GM12892 (cell line): ENCODE measurements around the gene TEKTIP1.
A peak's percentile ranks its signal among the peaks of the same experiment; 100 is the strongest.
"Not testable (repeated sequence)": the region's sequence is repeated elsewhere in the genome, so short reads cannot be mapped to it uniquely, and the experiment has no call there.

Experiments used
- DNase-seq: peaks from one replicate; pipeline ENCODE4 v3.0.0; 2011; ENCODE audit not compliant: insufficient read length
- FAIRE-seq: peaks from 2 replicates; lab custom pipeline; 2011; peaks lifted over from hg19 to GRCh38; lab: Jason Lieb, UNC
- POLR2A ChIP-seq: IDR thresholded peaks from 2 replicates; pipeline ENCODE4 v1.6.1; 2011; ENCODE audit warnings: low read depth, low read length, control low read depth
- POLR2AphosphoS5 ChIP-seq: IDR thresholded peaks from 2 replicates; pipeline ENCODE4 v1.6.1; 2011; ENCODE audit warnings: low read depth, low read length, control low read depth
- TAF1 ChIP-seq: IDR thresholded peaks from 2 replicates; pipeline ENCODE4 v1.6.1; 2011; ENCODE audit warnings: low read depth, mild to moderate bottlenecking, control low read depth, low read length, borderline replicate concordance

Gene TEKTIP1

GRCh38 chr19:3563709-3564524 is 24.9 kb downstream of the TEKTIP1 start:
- TF ChIP-seq POLR2AphosphoS5 (no peak), POLR2A (no peak), TAF1 (no peak)
- DNase-seq (no peak), FAIRE-seq (no peak)

GRCh38 chr19:3565139-3565538 is 26.2 kb downstream of the TEKTIP1 start:
- no peak for FAIRE-seq
- TF ChIP-seq POLR2AphosphoS5 (no peak), POLR2A (no peak), TAF1 (no peak)
- no peak for DNase-seq

DNA sequence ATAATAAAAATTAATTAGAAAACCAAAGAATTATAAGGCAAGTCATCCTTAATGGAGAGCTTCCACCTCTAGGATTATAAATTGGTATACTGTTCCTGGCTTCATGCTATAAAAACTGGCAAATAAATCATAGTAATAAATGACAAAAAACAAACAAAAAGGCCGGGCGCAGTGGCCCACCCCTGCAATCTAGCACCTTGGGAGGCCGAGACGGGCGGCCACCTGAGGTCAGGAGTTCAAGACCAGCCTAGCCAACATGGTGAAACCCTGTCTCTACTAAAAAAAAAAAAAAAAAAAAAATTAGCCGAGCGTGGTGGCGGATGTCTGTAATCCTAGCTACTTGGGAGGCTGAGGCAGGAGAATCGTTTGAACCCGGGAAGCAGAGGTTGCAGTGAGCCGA is 31.1 kb downstream of the TEKTIP1 start:
- FAIRE-seq, DNase-seq: not testable (repeated sequence)

DNA sequence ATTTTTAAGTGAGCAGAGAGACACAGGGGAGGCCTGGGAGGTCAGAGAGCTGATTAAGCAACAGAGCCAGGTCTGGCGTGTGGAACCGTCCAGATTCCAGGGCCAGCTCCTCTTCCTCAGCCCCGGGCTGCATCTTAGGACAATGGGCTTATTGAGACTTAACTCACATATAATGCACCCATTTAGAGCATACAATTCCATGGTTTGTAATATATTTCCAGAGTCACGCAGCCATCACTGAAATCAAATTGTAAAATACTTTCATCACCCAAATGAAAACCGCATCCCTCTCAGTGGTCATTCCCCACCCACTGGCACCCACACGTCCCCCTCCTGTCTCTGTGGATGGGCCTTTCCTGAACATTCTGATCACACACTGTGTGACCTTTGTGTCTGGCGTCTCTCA is 31.6 kb downstream of the TEKTIP1 start:
- DNase-seq (no peak), FAIRE-seq (no peak)
- no peak for TF ChIP-seq POLR2A
- no peak for TF ChIP-seq TAF1
- TF ChIP-seq POLR2AphosphoS5: no peak

DNA sequence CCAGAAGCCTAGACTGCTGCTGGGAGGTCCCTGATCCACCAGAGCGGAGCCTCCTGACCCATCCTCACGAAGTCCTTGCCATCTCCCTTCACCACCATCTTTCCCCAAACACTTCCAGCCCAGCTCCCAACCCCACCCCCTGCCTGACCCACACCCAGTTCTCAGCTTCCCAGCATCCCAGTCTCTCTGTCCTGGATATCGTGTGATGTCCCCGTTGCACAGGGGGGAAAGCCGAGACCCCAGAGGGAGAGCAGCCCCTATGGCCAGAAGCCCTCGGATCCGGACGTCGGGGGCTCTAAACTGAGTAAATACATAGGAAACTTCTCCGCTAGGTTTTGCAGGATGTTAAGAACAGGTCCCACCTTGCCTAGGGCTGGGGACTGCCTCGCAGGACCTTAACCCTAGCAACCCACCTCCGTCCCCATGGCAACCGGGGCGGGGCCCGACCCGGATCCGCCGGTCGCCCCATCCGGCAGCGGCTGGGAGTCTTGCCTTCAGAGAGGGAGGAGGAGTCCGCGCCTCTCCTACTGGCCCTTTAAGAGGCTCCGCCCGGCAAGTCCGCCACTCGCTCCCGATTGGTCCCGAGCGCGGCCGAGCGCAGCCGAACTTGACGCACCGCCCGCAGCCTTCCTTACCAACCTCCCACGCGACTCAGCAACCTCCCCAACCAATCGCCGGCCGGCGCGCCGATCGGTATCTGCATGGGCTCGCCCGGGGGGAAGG is 33.3 kb downstream of the TEKTIP1 start:
- no peak for TF ChIP-seq POLR2AphosphoS5
- no peak for TF ChIP-seq POLR2A
- TF ChIP-seq TAF1: no peak
- FAIRE-seq: peak; percentile 100
- DNase-seq: peak; percentile 98

- TF ChIP-seq POLR2AphosphoS5: no peak
- DNase-seq (no peak), FAIRE-seq (no peak)
These were observed 33.8 kb downstream of the TEKTIP1 start, which contains the start of gene HMG20B for GRCh38 chr19:3572855-3573161. HMG20B (plus strand) TSS chr19:3572944; CDS start chr19:3573310, 366 bp downstream.

DNA sequence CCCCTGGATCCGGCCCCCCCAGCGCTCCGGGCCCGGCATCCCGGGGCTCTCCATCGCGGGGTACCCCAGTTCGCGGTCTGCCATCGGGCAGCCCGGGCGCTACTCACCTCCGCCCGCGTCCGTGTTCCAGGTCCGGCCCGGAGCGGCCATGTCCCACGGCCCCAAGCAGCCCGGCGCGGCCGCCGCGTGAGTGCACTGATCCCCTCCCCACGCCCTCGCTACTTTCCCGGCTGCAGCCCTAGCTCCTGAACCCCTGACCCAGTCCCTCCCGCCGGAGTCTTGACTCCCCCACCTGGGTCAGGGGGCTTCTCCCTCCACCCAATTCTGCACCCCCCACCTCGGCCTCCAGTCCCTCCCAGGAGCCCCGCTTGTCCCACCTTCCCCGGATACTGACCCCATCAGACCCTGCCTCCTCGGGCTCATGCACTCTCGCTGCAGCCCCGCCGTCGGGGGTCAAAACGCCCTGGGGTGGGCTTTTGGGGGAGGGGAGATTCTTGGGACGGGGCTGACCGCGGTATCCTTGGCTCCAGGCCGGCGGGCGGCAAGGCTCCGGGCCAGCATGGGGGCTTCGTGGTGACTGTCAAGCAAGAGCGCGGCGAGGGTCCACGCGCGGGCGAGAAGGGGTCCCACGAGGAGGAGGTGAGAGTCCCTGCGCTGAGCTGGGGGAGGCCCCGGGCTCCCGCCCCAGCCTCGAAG is 34.3 kb downstream of the TEKTIP1 start:
- FAIRE-seq: peak; percentile 58
- DNase-seq: no peak
- TF ChIP-seq POLR2A: no peak
- TF ChIP-seq TAF1: no peak
- TF ChIP-seq POLR2AphosphoS5: no peak

GRCh38 chr19:3573858-3574637 is 35.1 kb downstream of the TEKTIP1 start:
- DNase-seq (peak; percentile 85), FAIRE-seq (peak; percentile 89)
- TF ChIP-seq TAF1 (no peak), POLR2AphosphoS5 (no peak), POLR2A (no peak)

GRCh38 chr19:3575260-3575741 is 36.3 kb downstream of the TEKTIP1 start:
- TF ChIP-seq POLR2A: no peak
- TF ChIP-seq TAF1: no peak
- no peak for TF ChIP-seq POLR2AphosphoS5
- DNase-seq (no peak), FAIRE-seq (no peak)

DNA sequence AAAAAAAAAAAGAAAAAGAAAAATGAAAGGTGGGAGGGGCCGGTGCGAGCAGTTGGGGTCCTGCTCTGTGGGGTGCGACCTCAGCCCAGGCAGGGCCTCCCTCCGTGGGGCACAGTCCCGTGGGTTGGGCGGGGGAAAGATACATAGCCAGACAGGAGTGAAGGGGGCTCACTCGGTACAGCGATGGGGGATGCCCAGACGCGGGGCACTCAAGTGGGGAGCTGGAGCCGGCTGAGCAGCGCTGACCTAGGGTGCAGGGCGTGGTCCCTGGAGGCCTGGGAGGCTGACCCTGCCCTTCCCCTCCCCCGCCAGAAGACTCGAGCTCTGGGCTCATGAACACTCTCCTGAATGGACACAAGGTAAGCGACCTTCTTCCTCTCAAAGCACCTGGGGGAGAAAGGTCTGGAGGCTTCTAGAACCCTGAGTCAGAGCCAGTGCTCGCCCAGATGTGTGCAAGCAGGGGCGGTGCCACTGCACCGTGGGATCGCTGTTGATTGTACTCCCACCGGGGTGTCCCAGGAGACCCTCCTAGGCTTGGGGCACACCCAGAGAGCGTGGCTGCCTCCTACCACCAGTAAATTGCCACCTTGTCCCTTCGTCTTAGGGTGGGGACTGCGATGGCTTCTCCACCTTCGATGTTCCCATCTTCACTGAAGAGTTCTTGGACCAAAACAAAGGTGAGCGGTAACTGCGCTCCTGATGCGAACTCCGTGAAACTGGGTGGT is 37.1 kb downstream of the TEKTIP1 start:
- no peak for DNase-seq
- no peak for FAIRE-seq
- TF ChIP-seq POLR2AphosphoS5 (no peak), TAF1 (no peak), POLR2A (no peak)
